Erythroblast (primary cell): ENCODE data around the gene PLD5.

ENCODE experiments used
- GATA1 ChIP-seq: IDR thresholded peaks from 2 replicates; pipeline ENCODE4 v1.6.1; 2011; ENCODE audit warnings: low read depth, mild to moderate bottlenecking, control low read depth, low read length, moderate library complexity
- POLR2A ChIP-seq: IDR thresholded peaks from 2 replicates; pipeline ENCODE4 v1.6.1; 2011; ENCODE audit warnings: mild to moderate bottlenecking, low read length

DNA sequence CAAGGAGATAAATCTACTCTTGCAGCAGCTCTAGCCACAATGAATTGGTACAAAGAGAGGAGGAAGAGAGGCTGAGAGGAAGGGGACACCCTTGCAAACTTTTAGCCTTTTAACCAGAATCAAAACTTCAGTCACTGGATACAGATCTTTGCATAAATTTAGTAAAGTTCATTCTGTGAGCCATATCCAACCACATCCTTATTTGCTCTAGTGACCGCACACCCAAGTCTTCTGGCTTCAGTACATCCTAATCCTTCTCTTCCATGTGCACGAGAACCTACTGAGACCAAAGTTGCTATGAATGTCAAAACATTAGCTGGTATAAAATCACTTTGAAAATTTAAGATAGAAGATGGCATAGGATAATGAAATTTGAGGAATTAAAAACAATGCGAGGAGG, 21.9 kb upstream of the PLD5 start:
- TF ChIP-seq POLR2A (no peak), GATA1 (no peak)
